ENCODE data around the gene RPLP2.
A peak's percentile ranks its signal among the peaks of the same experiment; 100 is the strongest.

RPLP2 gene

DNA sequence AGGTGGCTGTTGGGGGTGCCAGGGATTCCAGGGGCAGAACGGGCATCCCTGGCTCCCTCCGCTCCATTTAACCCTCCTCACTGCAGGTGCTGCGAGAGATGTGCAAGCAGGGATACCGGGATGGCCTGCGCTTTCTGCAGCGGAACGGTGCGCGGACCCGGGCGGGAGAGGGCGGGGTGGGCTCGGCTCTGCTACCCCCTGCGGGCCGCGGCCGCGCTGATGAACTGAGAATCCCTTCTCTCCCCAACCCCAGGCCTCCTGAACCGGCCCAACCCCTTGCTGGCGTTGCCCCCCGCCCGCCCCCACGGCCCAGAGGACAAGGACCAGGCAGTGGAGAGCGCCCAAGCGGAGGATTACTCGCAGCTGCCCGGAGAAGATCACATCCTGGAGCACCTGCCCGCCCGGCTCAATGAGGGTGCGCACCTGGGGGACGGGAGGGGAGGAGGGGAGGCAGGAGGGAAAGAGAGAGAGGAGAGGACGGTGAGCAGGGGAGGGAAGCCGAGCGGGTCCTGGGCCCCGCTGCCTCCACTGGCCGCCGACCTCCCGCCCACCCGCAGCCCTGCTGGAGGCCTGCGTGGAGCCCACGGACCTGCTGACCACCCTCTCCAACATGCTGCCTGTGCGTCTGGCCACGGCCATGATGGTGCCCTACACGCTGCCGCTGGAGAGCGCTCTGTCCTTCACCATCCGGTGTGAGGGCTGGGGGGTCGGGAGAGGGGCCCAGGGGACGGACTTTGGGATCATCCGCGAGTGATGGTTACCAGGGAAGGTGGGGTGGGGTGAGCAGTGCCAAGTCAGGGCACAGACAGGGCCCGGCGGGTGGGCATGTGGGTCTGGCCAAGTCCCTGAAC, 13.9 kb downstream of the RPLP2 start:
- DNase-seq (ENCODE audit: low read depth in 1 of 2, low spot score in 1 of 2) = no peak

DNA sequence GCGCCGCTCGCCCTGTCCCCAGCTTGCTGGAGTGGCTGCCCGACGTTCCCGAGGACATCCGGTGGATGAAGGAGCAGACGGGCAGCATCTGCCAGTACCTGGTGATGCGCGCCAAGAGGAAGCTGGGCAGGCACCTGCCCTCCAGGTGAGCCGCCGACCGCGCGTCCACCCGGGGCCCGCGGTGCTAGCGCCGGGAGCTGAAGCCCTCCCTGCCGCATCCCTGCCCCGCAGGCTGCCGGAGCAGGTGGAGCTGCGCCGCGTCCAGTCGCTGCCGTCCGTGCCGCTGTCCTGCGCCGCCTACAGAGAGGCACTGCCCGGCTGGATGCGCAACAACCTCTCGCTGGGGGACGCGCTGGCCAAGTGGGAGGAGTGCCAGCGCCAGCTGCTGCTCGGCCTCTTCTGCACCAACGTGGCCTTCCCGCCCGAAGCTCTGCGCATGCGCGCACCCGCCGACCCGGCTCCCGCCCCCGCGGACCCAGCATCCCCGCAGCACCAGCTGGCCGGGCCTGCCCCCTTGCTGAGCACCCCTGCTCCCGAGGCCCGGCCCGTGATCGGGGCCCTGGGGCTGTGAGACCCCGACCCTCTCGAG, 14.6 kb downstream of the RPLP2 start:
- no peak for DNase-seq (ENCODE audit: low read depth in 1 of 2, low spot score in 1 of 2)

GRCh38 chr11:824942-825341, 15.2 kb downstream of the RPLP2 start:
- DNase-seq (ENCODE audit: low read depth in 1 of 2, low spot score in 1 of 2) = no peak

- DNase-seq (ENCODE audit: low read depth in 1 of 2, low spot score in 1 of 2) = no peak
Observed at GRCh38 chr11:825366-826226, 15.8 kb downstream of the RPLP2 start.

DNA sequence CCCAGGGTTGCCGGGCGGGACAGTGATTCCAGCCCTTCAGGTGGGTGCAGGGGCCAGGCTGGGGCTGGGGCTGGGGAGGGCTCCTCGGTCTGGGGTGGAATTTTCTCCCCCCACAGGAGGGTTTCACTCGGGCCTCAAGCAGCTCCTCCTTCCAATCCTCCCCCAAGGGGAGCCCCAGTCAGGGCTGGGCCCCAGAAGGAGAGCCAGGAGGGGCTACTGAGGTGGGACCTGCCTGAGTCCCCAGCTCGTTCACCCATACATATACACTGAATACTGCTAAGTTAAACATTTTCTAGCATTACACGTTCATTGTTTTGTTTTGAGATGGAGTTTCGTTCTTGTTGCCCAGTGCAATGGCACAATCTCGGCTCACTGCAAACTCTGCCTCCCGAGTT, 16.5 kb downstream of the RPLP2 start:
- DNase-seq (ENCODE audit: low read depth in 1 of 2, low spot score in 1 of 2) = no peak

- DNase-seq (ENCODE audit: low read depth in 1 of 2, low spot score in 1 of 2) = no peak
Observed at GRCh38 chr11:826836-827145, 17.0 kb downstream of the RPLP2 start.

DNA sequence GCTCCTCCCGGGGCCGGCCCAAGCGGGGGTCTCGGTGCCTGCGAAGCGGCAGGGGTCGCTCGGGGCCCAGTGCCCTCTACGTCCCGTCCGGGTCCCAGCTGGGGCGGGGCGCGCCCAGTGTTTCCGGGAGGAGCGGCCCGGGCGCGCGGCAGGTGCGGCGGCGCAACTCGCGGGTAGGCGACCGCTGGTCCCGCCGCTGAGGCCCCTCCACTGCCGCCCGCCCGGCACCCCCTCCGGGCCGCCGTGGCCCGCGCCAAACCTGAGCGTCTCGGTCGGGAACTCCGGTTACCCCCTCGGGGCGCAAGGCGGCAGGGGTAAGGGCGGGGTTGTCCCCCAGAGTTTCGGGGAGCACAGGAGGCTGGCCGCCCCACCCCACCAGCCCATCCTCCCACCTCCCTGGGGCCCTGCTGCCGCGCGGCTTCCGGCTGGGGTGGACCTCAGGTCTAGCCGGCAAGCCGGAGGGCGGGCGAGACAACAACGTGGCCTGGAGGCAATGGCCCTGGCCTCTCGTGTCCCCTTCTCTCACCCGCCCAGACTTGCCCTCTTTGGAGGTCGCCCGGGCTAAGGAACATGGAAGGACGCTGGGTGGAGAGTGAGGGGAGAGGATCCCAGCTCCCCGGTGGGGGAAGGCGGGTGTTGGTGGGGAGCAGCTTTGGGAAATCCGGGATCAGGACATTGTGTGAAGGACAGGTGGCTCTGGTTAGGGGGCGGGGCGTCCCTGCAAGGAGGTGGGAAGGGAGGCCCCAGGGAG, 17.6 kb downstream of the RPLP2 start:
- DNase-seq (ENCODE audit: low read depth in 1 of 2, low spot score in 1 of 2) = no peak

DNA sequence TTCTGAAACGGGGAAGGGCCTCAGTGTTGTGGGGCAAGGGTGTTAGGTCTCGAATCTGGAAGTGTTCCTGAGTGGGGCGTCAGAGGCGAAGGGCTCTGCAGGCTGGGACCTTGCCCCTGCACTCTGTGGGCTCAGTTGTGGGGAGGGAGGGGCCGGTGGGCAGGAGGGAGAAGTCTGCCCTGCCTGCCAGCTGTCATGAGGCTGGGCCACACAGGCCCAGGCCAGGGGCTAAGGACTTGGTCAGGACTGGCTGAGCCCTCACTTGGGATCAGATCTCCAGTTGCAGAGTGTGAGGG, 18.1 kb downstream of the RPLP2 start, which contains the start of gene CRACR2B:
Gene CRACR2B (plus strand): TSS at position 23 of the 296 bp plus-strand sequence. CDS start 689 bp downstream, outside the sequence.
- DNase-seq (ENCODE audit: low read depth in 1 of 2, low spot score in 1 of 2) = no peak

DNA sequence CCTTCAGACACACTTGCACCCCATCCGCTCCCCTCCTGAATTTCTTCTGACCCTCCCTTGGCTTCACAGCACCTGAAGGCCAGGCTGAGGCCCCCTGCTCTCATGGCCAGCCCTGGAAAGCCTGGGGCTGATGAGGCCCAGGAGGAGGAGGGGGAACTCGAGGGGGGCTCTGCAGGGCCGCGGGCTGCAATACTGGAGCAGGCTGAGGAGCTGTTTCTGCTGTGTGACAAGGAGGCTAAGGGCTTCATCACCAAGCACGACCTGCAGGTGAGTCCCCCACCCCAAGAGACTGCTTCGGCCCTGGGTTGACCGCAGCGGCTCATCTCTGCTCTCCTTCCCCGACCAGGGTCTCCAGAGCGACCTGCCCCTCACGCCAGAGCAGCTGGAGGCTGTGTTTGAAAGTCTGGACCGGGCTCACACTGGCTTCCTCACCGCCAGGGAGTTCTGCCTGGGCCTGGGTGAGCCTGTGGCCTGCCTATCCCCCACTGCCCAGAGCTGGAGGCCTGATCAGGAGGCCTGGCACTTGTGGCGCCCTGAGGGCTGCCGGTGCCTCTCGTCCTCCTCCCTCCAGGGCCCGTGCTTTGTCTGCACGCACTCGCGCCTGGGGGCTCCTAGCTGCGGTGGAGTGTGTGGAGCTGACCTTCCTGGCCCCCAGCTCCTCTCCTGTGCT, 18.9 kb downstream of the RPLP2 start:
- DNase-seq (ENCODE audit: low read depth in 1 of 2, low spot score in 1 of 2) = no peak

GRCh38 chr11:829176-829846, 19.5 kb downstream of the RPLP2 start:
- no peak for DNase-seq (ENCODE audit: low read depth in 1 of 2, low spot score in 1 of 2)

GRCh38 chr11:829847-830294, 20.1 kb downstream of the RPLP2 start:
- no peak for DNase-seq (ENCODE audit: low read depth in 1 of 2, low spot score in 1 of 2)

DNA sequence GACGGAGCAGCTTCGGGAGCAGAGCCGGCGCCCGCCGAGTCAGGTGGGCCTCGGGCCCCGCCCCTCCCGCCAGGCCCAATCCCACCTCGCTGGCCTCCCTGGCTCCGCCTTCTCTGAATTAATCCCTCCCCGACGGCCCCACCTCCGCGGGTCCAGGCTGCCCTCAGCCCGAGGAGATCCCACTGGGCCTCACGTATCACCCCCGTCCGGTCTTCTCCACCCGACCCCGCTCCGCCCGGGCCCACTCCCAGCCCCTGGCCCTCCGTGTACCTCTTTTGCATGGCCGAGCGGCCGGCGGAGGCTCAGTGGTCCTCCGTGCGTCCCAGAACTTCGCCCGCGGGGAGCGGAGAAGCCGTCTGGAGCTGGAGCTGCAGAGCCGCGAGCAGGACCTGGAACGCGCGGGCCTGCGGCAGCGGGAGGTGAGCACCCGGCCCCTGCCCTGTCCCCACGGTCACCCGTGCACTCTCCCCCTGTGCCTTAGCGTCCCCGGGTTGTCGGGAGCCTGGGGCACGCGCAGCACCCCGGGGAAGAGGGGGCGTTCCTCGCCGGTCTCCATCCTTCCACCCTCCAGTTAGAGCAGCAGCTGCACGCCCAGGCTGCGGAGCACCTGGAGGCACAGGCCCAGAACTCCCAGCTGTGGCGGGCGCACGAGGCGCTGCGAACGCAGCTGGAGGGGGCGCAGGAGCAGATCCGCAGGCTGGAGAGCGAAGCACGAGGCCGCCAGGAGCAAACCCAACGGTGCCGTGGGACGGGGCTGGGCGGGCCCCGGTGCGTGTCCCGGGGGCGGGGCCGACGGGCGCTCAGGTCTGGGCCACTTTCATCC, 20.7 kb downstream of the RPLP2 start:
- peak in 1 of 2 donors; percentile 42 for DNase-seq (ENCODE audit: low read depth in 1 of 2, low spot score in 1 of 2)

- DNase-seq (ENCODE audit: low read depth in 1 of 2, low spot score in 1 of 2) = no peak
Observed at GRCh38 chr11:831118-831864, 21.5 kb downstream of the RPLP2 start.

GRCh38 chr11:831961-832528, 22.3 kb downstream of the RPLP2 start:
- DNase-seq (ENCODE audit: low read depth in 1 of 2, low spot score in 1 of 2) = no peak

- DNase-seq (ENCODE audit: low read depth in 1 of 2, low spot score in 1 of 2) = peak in 1 of 2 donors; percentile 38
Observed at GRCh38 chr11:832529-833113, 22.9 kb downstream of the RPLP2 start, which contains the start of gene CD151. Gene CD151, plus strand, starts transcription at chr11:832952. Its CDS starts 3,118 bp downstream, at chr11:836070.

GRCh38 chr11:833114-833791, 23.5 kb downstream of the RPLP2 start:
- no peak for DNase-seq (ENCODE audit: low read depth in 1 of 2, low spot score in 1 of 2)

- no peak for DNase-seq (ENCODE audit: low read depth in 1 of 2, low spot score in 1 of 2)
Observed at GRCh38 chr11:833849-834311, 24.1 kb downstream of the RPLP2 start.

All from stimulated activated CD4-positive, alpha-beta T cell treated with anti-CD3 and anti-CD28 coated beads, Interleukin-15, amount 100 ng/mL, for 1 hour (primary cell).